ENCODE results near the gene PHLDA3.

Gene PHLDA3

GRCh38 chr1:201430776-201431175 is 38.2 kb downstream of the PHLDA3 start:
- no peak overlapping the region for H3K9ac ChIP-seq
- no peak overlapping the region for H3K4me2 ChIP-seq
- H2AFZ ChIP-seq (ENCODE audit: low read depth): no peak overlapping the region
- H3K27ac ChIP-seq: no peak overlapping the region
- no peaks in the 10 kb centered on the region; the same call in 1 of the 2 replicates for H3K27me3 ChIP-seq (ENCODE audit: insufficient read depth, low read depth)
- no peaks in the 10 kb centered on the region for H3K36me3 ChIP-seq (ENCODE audit: insufficient read depth)
- peaks cover 16% of the 10 kb centered on the region for H3K4me1 ChIP-seq (ENCODE audit: low read depth, poor library complexity, severe bottlenecking)
- H3K4me3 ChIP-seq (IDR thresholded peaks at IDR 0.05; ENCODE audit: insufficient read depth, low read depth, low read length): no peak overlapping the region
- TF ChIP-seq CTCF (conservative IDR thresholded peaks at IDR 0.05; ENCODE audit: low read depth, low read length): no peak
- H3K79me2 ChIP-seq (ENCODE audit: insufficient read depth, low read depth): no peaks in the 10 kb centered on the region
- no peaks in the 10 kb centered on the region for H4K20me1 ChIP-seq (ENCODE audit: insufficient read depth)

- H4K20me1 ChIP-seq (ENCODE audit: insufficient read depth): no peaks in the 10 kb centered on the region
- H3K79me2 ChIP-seq (ENCODE audit: insufficient read depth, low read depth): no peaks in the 10 kb centered on the region
- TF ChIP-seq CTCF (conservative IDR thresholded peaks at IDR 0.05; ENCODE audit: low read depth, low read length): no peak
- no peak overlapping the region for H3K27ac ChIP-seq
- no peaks in the 10 kb centered on the region for H3K36me3 ChIP-seq (ENCODE audit: insufficient read depth)
- H3K4me2 ChIP-seq: no peak overlapping the region
- H3K4me3 ChIP-seq (IDR thresholded peaks at IDR 0.05; ENCODE audit: insufficient read depth, low read depth, low read length): no peak overlapping the region
- peaks cover 13% of the 10 kb centered on the region for H3K4me1 ChIP-seq (ENCODE audit: low read depth, poor library complexity, severe bottlenecking)
- H3K9ac ChIP-seq: no peak overlapping the region
- H2AFZ ChIP-seq (ENCODE audit: low read depth): no peak overlapping the region
- no peaks in the 10 kb centered on the region; the same call in 1 of the 2 replicates for H3K27me3 ChIP-seq (ENCODE audit: insufficient read depth, low read depth)
These were observed 39.1 kb downstream of the PHLDA3 start for GRCh38 chr1:201429736-201430501.

GRCh38 chr1:201427963-201428362 is 41.0 kb downstream of the PHLDA3 start:
- H3K4me3 ChIP-seq (IDR thresholded peaks at IDR 0.05; ENCODE audit: insufficient read depth, low read depth, low read length): no peak overlapping the region
- H3K27ac ChIP-seq: no peak overlapping the region
- no peaks in the 10 kb centered on the region for H4K20me1 ChIP-seq (ENCODE audit: insufficient read depth)
- no peak overlapping the region for H3K4me2 ChIP-seq
- no peak overlapping the region for H3K9ac ChIP-seq
- no peaks in the 10 kb centered on the region for H3K36me3 ChIP-seq (ENCODE audit: insufficient read depth)
- no peaks in the 10 kb centered on the region for H3K79me2 ChIP-seq (ENCODE audit: insufficient read depth, low read depth)
- no peak overlapping the region for H2AFZ ChIP-seq (ENCODE audit: low read depth)
- no peak for TF ChIP-seq CTCF (conservative IDR thresholded peaks at IDR 0.05; ENCODE audit: low read depth, low read length)
- H3K27me3 ChIP-seq (ENCODE audit: insufficient read depth, low read depth): no peaks in the 10 kb centered on the region; the same call in 1 of the 2 replicates
- H3K4me1 ChIP-seq (ENCODE audit: low read depth, poor library complexity, severe bottlenecking): peaks cover 13% of the 10 kb centered on the region

GRCh38 chr1:201426479-201427310 is 42.3 kb downstream of the PHLDA3 start:
- Histone ChIP-seq H3K36me3 (ENCODE audit: insufficient read depth) (no peaks in the 10 kb centered on the region), H3K4me3 (IDR thresholded peaks at IDR 0.05; ENCODE audit: insufficient read depth, low read depth, low read length) (no peak overlapping the region), H3K27me3 (ENCODE audit: insufficient read depth, low read depth) (peaks cover 6% of the 10 kb centered on the region; the same call in 1 of the 2 replicates), H3K27ac (no peak overlapping the region), H2AFZ (ENCODE audit: low read depth) (0 out of 2 replicates have a peak overlapping the region, but pooled peaks have one; percentile 28), H3K4me2 (0 out of 2 replicates have a peak overlapping the region, but pooled peaks have one; percentile 22), H3K4me1 (ENCODE audit: low read depth, poor library complexity, severe bottlenecking) (peaks cover 13% of the 10 kb centered on the region), H3K79me2 (ENCODE audit: insufficient read depth, low read depth) (no peaks in the 10 kb centered on the region), H3K9ac (no peak overlapping the region), H4K20me1 (ENCODE audit: insufficient read depth) (no peaks in the 10 kb centered on the region)
- no peak for TF ChIP-seq CTCF (conservative IDR thresholded peaks at IDR 0.05; ENCODE audit: low read depth, low read length)
